SU-DHL-6 (cell line): Measurements from ENCODE around the gene STK10.

Source experiments
- H2AFZ ChIP-seq: fragments of 200-600 bp; sonication (generic); 2 replicates; pipeline ENCODE4 v1.6.1; 2014; ENCODE audit warnings: low read depth, mild to moderate bottlenecking, moderate library complexity, mixed read lengths, antibody characterized with exemption, low read length; ENCODE audit not compliant: severe bottlenecking
- H3F3A ChIP-seq: fragments of 200-600 bp; shearing (Covaris generic); 2 replicates; pipeline ENCODE4 v1.6.0; 2016; ENCODE audit warnings: antibody characterized with exemption, mild to moderate bottlenecking; ENCODE audit not compliant: insufficient read depth
- H3K27ac ChIP-seq: fragments of 200-600 bp; sonication (generic); 2 replicates; pipeline ENCODE4 v1.5.1; 2016; ENCODE audit warnings: low read depth, mild to moderate bottlenecking, low read length, moderate library complexity, mixed read lengths
- H3K27me3 ChIP-seq: fragments of 200-600 bp; sonication (generic), shearing (Covaris generic); 2 replicates; pipeline ENCODE4 v1.6.0; 2014; ENCODE audit warnings: mild to moderate bottlenecking, low read length
- H3K36me3 ChIP-seq: fragments of 200-600 bp; sonication (generic); 2 replicates; pipeline ENCODE4 v1.6.1; 2014; ENCODE audit warnings: mild to moderate bottlenecking, low read length, mixed read lengths
- H3K4me2 ChIP-seq: fragments of 300-600, 200-600 bp; shearing (Covaris generic), sonication (generic); 2 replicates; pipeline ENCODE4 v1.6.0; 2014; ENCODE audit warnings: low read length, low read depth, mild to moderate bottlenecking; ENCODE audit not compliant: poor library complexity, severe bottlenecking
- H3K4me3 ChIP-seq: fragments of 200-600 bp; sonication (generic); 2 replicates; pipeline ENCODE4 v1.5.1; 2014; ENCODE audit warnings: antibody characterized with exemption, low read length, mild to moderate bottlenecking, mixed read lengths; ENCODE audit not compliant: insufficient read depth, poor library complexity, severe bottlenecking
- H3K79me2 ChIP-seq: fragments of 200-600 bp; sonication (generic); 2 replicates; pipeline ENCODE4 v1.6.1; 2014; ENCODE audit warnings: mild to moderate bottlenecking, low read length, moderate library complexity; ENCODE audit not compliant: insufficient read depth
- H3K9ac ChIP-seq: fragments of 200-600 bp; sonication (generic); 2 replicates; pipeline ENCODE4 v1.7.0; 2014; ENCODE audit warnings: mild to moderate bottlenecking, low read length
- H3K9me2 ChIP-seq: fragments of 200-600 bp; sonication (generic); replicated peaks from 2 replicates; pipeline ENCODE4 v1.6.1; 2014; ENCODE audit warnings: low read length; ENCODE audit not compliant: insufficient read depth
- H3K9me3 ChIP-seq: fragments of 200-600 bp; sonication (generic); 2 replicates; pipeline ENCODE4 v1.6.1; 2014; ENCODE audit warnings: low read length, mixed read lengths; ENCODE audit not compliant: insufficient read depth
- H4K20me1 ChIP-seq: fragments of 200-600 bp; sonication (generic); 2 replicates; pipeline ENCODE4 v1.6.1; 2014; ENCODE audit warnings: low read depth, mild to moderate bottlenecking, antibody characterized with exemption, low read length, moderate library complexity, mixed read lengths
- CTCF ChIP-seq: fragments of 200-600 bp; sonication (generic); IDR thresholded peaks from one replicate; pipeline ENCODE4 v1.5.1; 2017; ENCODE audit warnings: antibody characterized with exemption, mild to moderate bottlenecking, low read length, moderate library complexity; ENCODE audit not compliant: insufficient read depth, poor library complexity, severe bottlenecking
- EZH2phosphoT487 ChIP-seq: fragments of 200-600 bp; sonication (generic), shearing (Covaris generic); conservative IDR thresholded peaks from 2 replicates; pipeline ENCODE4 v1.6.1; 2018; ENCODE audit warnings: mild to moderate bottlenecking, antibody characterized with exemption, low read length, moderate library complexity, mixed read lengths

STK10 gene

GRCh38 chr5:172086194-172086975 is 101.6 kb downstream of the STK10 start:
- Histone ChIP-seq H3K27me3 (no peaks in the 10 kb centered on the region), H3K9me2 (no peaks in the 10 kb centered on the region), H3K27ac (no peak overlapping the region), H3K9ac (no peak overlapping the region), H3K4me2 (no peak overlapping the region), H2AFZ (no peak overlapping the region), H3F3A (no peaks in the 10 kb centered on the region), H3K9me3 (no peaks in the 10 kb centered on the region), H3K4me3 (no peak overlapping the region), H3K36me3 (peaks cover 6% of the 10 kb centered on the region; the same call in 1 of the 2 replicates), H4K20me1 (no peaks in the 10 kb centered on the region), H3K79me2 (no peaks in the 10 kb centered on the region)
- TF ChIP-seq EZH2phosphoT487 (no peak), CTCF (no peak)

- H3K27ac ChIP-seq = no peak overlapping the region
- H3K4me2 ChIP-seq = no peak overlapping the region
- H3K36me3 ChIP-seq = peaks cover 6% of the 10 kb centered on the region; the same call in 1 of the 2 replicates
Measured at GRCh38 chr5:172085738-172086137, 102.3 kb downstream of the STK10 start.

DNA sequence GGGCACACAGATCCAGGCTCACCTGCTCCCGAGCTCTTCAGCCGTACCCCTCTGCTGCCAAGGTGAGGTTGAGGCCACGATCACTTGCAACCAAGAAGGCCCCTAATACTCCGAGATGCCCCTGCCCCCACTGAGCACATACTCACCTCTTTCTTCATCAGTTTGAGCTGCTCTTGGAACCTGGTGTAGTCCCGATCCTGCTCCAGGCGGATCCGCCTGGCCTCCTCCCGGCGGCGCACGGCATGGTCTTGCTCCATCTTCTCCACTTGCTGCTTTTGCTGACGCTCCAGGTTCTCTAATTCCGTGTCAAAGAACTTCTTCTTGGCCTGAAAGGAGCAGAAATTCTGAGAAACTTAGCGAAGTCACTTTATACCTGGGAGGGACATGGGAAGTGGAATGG is 105.8 kb downstream of the STK10 start:
- no peak for TF ChIP-seq EZH2phosphoT487
- TF ChIP-seq CTCF = no peak
- no peak overlapping the region for H2AFZ ChIP-seq
- H3K27ac ChIP-seq = no peak overlapping the region
- H3F3A ChIP-seq = no peaks in the 10 kb centered on the region
- no peak overlapping the region for H3K4me2 ChIP-seq
- H3K79me2 ChIP-seq = no peaks in the 10 kb centered on the region
- H3K9ac ChIP-seq = no peak overlapping the region
- H3K9me2 ChIP-seq = no peaks in the 10 kb centered on the region
- no peaks in the 10 kb centered on the region for H3K27me3 ChIP-seq
- no peaks in the 10 kb centered on the region for H3K9me3 ChIP-seq
- no peak overlapping the region for H3K4me3 ChIP-seq
- H4K20me1 ChIP-seq = no peaks in the 10 kb centered on the region
- H3K36me3 ChIP-seq = peaks cover 14% of the 10 kb centered on the region; the same call in 1 of the 2 replicates

More at GRCh38 chr5:172085738-172086137, 102.3 kb downstream of the STK10 start:
- Histone ChIP-seq H3K9me3 (no peaks in the 10 kb centered on the region), H3K9ac (no peak overlapping the region), H3K79me2 (no peaks in the 10 kb centered on the region), H3K4me3 (no peak overlapping the region), H3F3A (no peaks in the 10 kb centered on the region), H4K20me1 (no peaks in the 10 kb centered on the region), H2AFZ (no peak overlapping the region), H3K27me3 (no peaks in the 10 kb centered on the region), H3K9me2 (no peaks in the 10 kb centered on the region)
- TF ChIP-seq CTCF = no peak
